WERI-Rb-1 (cell line): ENCODE data around the gene HPX.

ENCODE experiments used
- DNase-seq: peaks from one replicate; pipeline ENCODE4 v3.0.0-alpha.2; 2020
- H3K27ac ChIP-seq: fragments of 250-450 bp; sonication (Bioruptor Pico); 2 replicates; pipeline ENCODE4 v1.5.1; 2020; ENCODE audit warnings: mild to moderate bottlenecking, moderate library complexity
- H3K27me3 ChIP-seq: fragments of 250-450 bp; sonication (Bioruptor Pico); 2 replicates; pipeline ENCODE4 v1.5.1; 2021; ENCODE audit warnings: mild to moderate bottlenecking, low read depth, moderate library complexity; ENCODE audit not compliant: insufficient read depth, severe bottlenecking
- H3K36me3 ChIP-seq: fragments of 250-450 bp; sonication (Bioruptor Pico); 2 replicates; pipeline ENCODE4 v1.5.1; 2020; ENCODE audit warnings: mild to moderate bottlenecking, moderate library complexity
- H3K4me3 ChIP-seq: 2 replicates; pipeline ENCODE4 v1.5.1; 2011; ENCODE audit warnings: low read depth, mild to moderate bottlenecking, control low read depth, low read length
- H3K9me3 ChIP-seq: fragments of 250-450 bp; sonication (Bioruptor Pico); 2 replicates; pipeline ENCODE4 v1.5.1; 2021; ENCODE audit warnings: mild to moderate bottlenecking, moderate library complexity; ENCODE audit not compliant: severe bottlenecking
- TF ChIP-seq, protein P1 (sequence below): IDR thresholded peaks from 2 replicates; pipeline ENCODE4 v1.5.1; 2011; ENCODE audit warnings: low read depth, mild to moderate bottlenecking, control low read depth, inconsistent platforms, low read length

The HPX gene

DNA sequence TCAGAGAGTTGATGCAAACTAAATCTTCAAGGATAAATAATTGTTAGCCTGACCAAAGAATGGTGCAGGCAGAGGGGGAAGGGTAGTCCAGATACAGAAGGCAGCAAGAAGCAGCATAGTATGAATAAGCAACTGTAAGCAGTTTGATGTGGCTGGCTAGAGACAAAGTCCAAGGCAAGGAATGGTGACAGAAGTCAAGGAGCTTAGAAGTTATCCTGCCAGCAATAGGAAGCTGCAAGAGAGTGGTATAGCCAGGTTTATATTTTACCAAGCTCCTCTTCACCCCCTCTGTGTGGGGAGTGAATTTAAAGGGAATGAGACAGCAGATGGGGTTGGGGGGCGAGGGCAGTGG is 18.3 kb upstream of the HPX start:
- DNase-seq = no peak
- TF ChIP-seq, protein P1, sequence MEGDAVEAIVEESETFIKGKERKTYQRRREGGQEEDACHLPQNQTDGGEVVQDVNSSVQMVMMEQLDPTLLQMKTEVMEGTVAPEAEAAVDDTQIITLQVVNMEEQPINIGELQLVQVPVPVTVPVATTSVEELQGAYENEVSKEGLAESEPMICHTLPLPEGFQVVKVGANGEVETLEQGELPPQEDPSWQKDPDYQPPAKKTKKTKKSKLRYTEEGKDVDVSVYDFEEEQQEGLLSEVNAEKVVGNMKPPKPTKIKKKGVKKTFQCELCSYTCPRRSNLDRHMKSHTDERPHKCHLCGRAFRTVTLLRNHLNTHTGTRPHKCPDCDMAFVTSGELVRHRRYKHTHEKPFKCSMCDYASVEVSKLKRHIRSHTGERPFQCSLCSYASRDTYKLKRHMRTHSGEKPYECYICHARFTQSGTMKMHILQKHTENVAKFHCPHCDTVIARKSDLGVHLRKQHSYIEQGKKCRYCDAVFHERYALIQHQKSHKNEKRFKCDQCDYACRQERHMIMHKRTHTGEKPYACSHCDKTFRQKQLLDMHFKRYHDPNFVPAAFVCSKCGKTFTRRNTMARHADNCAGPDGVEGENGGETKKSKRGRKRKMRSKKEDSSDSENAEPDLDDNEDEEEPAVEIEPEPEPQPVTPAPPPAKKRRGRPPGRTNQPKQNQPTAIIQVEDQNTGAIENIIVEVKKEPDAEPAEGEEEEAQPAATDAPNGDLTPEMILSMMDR = no peak
- Histone ChIP-seq H3K27ac (no peak overlapping the region), H3K27me3 (no peaks in the 10 kb centered on the region), H3K36me3 (peaks cover 54% of the 10 kb centered on the region), H3K4me3 (no peak overlapping the region), H3K9me3 (no peaks in the 10 kb centered on the region)

- H3K9me3 ChIP-seq = no peaks in the 10 kb centered on the region
- TF ChIP-seq, protein P1 = no peak
- no peak overlapping the region for H3K4me3 ChIP-seq
- peaks cover 53% of the 10 kb centered on the region for H3K36me3 ChIP-seq
- no peak overlapping the region for H3K27ac ChIP-seq
- DNase-seq = no peak
- H3K27me3 ChIP-seq = no peaks in the 10 kb centered on the region
These were observed 17.7 kb upstream of the HPX start for GRCh38 chr11:6458352-6459098.

- no peak overlapping the region for H3K27ac ChIP-seq
These were observed 17.0 kb upstream of the HPX start for GRCh38 chr11:6457581-6458320.

GRCh38 chr11:6456361-6457073 is 15.7 kb upstream of the HPX start:
- Histone ChIP-seq H3K36me3 (peaks cover 53% of the 10 kb centered on the region), H3K27ac (no peak overlapping the region), H3K9me3 (no peaks in the 10 kb centered on the region), H3K27me3 (no peaks in the 10 kb centered on the region), H3K4me3 (no peak overlapping the region)
- TF ChIP-seq, protein P1 = no peak
- DNase-seq = no peak

More at GRCh38 chr11:6457581-6458320, 17.0 kb upstream of the HPX start:
- Histone ChIP-seq H3K9me3 (no peaks in the 10 kb centered on the region), H3K36me3 (peaks cover 51% of the 10 kb centered on the region), H3K4me3 (no peak overlapping the region), H3K27me3 (no peaks in the 10 kb centered on the region)
- TF ChIP-seq, protein P1 = no peak
- DNase-seq = no peak

GRCh38 chr11:6455070-6455469 is 14.3 kb upstream of the HPX start:
- H3K9me3 ChIP-seq = no peaks in the 10 kb centered on the region
- no peaks in the 10 kb centered on the region for H3K27me3 ChIP-seq
- H3K36me3 ChIP-seq = peaks cover 61% of the 10 kb centered on the region
- no peak overlapping the region for H3K4me3 ChIP-seq
- H3K27ac ChIP-seq = no peak overlapping the region
- no peak for DNase-seq
- TF ChIP-seq, protein P1 = no peak
